ENCODE measurements around the gene NPTX1. TPM values are rescaled to one million over a fixed set of nuclear protein-coding genes. Genes with fewer than 3 reads are reported as not detected.

The NPTX1 gene
- total RNA-seq, 2 donors from 2014 or later: not detected

DNA sequence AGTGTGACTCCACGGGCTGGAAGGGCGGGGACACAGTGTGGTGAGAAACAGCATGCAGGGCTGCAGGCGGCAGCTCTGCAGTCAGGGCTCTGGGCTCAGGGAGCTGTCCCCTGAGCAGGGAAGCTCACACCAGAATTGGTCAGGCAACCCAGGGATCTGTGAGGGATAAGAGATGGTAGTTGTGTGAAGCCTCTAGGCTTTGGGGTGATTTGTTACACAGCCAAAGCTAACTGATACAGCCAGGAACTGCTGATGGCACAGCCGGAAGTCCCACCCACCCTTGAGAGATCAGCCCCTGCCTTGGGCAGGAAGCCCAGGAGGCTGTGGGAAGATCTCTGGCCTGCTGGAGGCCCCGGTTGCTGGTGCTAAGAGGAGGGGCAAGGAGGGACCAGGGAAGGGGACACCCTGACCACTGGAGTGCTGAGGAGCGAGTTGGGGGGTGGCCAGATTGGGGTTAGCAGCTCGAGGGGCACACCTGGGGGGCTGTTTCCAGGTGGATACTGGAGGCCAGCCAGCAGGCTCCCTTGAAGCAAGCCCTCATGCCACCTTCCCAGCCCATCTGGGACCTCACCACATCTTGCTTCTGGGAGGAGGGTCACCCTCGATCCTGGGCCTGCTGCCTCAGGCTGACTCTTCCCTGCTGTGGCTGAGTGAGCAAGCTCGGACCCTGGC, 25.2 kb downstream of the NPTX1 start:
- intact Hi-C loops (cut with DNase I): no loop called here
- no peak for DNase-seq
- no peak for ATAC-seq

- intact Hi-C loops (cut with DNase I): no loop called here
- DNase-seq: no peak
- no peak for ATAC-seq
Measured at GRCh38 chr17:80449930-80450576, 26.4 kb downstream of the NPTX1 start.

GRCh38 chr17:80449194-80449929, 27.0 kb downstream of the NPTX1 start:
- no peak for DNase-seq
- no peak for ATAC-seq

GRCh38 chr17:80447790-80448189, 28.6 kb downstream of the NPTX1 start:
- intact Hi-C loops (cut with DNase I): no loop called here
- no peak for DNase-seq
- no peak for ATAC-seq

More at GRCh38 chr17:80449194-80449929, 27.0 kb downstream of the NPTX1 start:
- intact Hi-C loops (cut with DNase I): no loop called here

GRCh38 chr17:80446645-80447405, 29.6 kb downstream of the NPTX1 start:
- intact Hi-C loops (cut with DNase I): no loop called here
- no peak for ATAC-seq
- DNase-seq: no peak

DNA sequence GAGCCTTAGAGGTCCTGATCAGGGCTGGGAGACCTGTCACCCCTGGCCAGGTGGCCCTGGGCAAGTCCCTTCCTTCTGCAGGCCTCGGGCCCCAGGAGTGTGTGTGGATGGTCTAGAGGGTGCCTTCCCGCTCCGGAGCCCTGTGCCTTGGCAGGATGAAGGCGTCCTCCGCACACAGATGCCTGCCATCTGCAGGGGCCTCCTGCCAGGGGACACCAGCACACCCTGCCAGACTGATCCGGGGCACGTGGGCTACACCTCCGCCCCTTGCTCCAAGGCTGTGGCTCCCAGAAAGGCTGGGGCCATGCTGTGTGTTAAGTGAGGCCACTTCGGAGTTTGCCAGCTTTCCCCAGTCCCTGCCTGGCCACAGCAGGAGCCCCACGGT, 30.7 kb downstream of the NPTX1 start:
- DNase-seq (no peak), ATAC-seq (no peak)
- intact Hi-C loops (cut with DNase I): no loop called here

DNA sequence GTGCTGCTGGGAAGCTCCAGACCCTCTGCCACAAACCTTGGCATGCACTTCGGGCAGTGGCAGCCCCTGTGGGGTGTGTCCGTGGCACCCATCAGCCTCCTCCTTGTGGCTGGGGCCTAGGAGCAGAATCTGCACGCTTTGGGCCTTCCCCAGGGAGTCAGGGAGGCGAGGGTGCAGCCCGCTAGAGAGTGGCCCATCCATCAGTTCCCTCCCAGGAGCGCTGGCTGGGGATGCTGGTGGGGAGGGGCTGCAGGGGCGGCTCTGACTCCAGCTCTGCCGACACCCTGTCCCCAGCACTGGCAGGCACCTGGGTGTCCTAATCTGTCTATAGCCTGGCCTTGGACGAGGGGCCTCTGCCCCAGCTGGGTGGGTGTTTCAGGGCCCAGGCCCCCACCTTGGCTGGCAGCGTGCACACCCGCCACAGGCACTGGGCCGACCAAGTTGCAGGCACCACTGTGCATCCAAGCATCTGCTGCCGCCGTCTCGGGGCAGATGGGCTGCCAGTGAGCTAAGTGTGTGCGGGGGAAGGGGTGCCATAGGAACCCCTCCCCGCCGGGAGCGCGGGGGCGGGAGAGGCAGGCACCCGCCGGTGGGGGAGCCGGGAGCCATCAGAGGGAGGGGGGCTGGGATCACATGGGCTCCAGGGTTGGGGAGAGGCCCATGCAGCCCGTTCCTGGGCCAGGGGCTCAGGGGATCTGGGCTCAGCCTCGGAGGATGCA, 31.2 kb downstream of the NPTX1 start:
- DNase-seq (no peak), ATAC-seq (no peak)
- intact Hi-C loops (cut with DNase I): no loop called here

GRCh38 chr17:80444644-80444979, 31.8 kb downstream of the NPTX1 start:
- ATAC-seq (no peak), DNase-seq (no peak)
- intact Hi-C loops (cut with DNase I): no loop called here

GRCh38 chr17:80443916-80444643, 32.3 kb downstream of the NPTX1 start:
- intact Hi-C loops (cut with DNase I): no loop called here
- ATAC-seq: no peak
- DNase-seq: no peak

- intact Hi-C loops (cut with DNase I): no loop called here
- no peak for ATAC-seq
- no peak for DNase-seq
Measured at GRCh38 chr17:80443498-80443897, 32.9 kb downstream of the NPTX1 start.

DNA sequence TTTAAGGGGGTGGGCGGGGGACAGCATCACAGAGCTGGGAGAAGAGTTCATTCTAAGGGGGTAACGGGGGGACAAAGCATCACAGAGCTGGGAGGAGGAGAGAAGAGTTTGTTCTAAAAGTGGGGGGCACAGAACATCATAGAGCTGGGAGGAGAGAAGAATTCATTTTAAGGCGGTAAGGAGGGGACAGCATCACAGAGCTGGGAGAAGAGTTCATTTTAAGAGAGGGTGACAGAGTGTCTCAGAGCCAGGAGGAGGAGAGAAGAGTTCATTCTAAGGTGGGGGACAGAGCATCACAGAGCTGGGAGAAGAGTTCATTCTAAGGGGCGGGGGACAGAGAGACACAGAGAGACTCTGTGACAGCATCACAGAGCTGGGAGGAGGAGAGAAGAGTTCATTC, 33.6 kb downstream of the NPTX1 start:
- no peak for ATAC-seq
- no peak for DNase-seq
- intact Hi-C loops (cut with DNase I): no loop called here

GRCh38 chr17:80442323-80442659, 34.1 kb downstream of the NPTX1 start:
- no peak for ATAC-seq
- no peak for DNase-seq
- intact Hi-C loops (cut with DNase I): no loop called here

GRCh38 chr17:80441598-80442322, 34.6 kb downstream of the NPTX1 start:
- intact Hi-C loops (cut with DNase I): no loop called here
- ATAC-seq (no peak), DNase-seq (no peak)

DNA sequence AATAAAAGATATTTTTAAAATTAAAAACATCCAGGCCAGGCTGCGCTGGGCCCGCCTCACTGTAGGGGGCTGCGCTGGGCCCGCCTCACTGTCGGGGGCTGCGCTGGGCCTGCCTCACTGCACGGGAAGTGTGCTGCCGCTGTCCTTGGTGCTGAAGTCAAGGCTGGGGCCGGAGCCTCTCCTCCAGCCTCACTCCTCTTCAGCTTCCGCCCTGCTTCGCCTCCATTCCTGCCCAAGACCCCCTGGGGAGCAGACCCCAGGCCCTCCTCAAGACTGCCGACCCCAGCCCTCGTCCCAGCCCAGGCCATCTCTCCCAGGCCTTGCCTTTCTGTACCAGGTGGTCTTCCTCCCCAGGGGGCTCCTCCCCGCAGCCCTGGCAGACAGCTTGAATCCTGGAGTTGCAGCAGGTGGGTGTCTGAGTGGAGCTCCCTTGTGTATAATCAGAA, 35.3 kb downstream of the NPTX1 start:
- peak; percentile 47 for DNase-seq
- intact Hi-C loops (cut with DNase I): no loop called here
- peak; percentile 32 to 51 for ATAC-seq

DNA sequence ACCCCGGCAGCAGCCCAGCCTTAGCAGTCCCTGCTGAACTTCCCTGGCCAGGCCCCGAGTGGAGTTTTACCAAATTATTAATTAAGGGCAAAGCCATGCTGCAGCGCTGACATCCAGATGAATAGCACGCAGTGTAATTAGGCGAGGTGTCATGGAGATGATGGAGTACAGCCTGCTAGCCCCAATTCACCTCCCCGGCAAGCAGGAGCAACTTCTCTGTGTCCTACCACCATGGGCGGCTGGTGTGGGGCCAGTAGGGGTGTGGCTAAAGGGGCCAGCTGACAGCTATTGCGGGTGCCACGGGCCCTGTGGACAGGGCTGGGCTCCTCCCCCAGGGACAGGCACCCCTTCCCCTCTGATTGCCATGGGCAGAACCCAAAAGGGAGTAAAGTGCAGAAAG, 36.9 kb downstream of the NPTX1 start:
- intact Hi-C loops (cut with DNase I): no loop called here
- DNase-seq (no peak), ATAC-seq (no peak)

DNA sequence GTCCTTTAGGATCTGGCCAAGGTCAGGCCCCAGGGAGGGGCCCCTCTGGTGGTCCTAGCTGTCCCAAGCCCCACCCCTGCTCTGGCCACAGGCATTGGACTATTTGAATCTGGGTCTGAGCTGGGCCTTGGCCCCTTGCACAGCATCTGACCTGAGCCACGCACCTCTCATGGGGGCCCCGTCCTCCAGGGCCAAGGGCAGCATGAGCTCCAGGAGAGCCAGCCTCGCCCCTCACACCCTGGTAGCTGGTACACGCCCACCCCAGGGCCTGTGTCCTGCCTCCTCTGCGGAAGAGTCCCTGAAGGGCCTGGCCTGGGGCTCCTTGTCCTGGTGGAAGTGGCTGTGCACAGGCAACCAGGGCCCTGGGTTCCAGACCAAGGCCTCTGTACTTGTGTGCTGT, 37.6 kb downstream of the NPTX1 start:
- intact Hi-C loops (cut with DNase I): no loop called here
- no peak for ATAC-seq
- DNase-seq: no peak

DNA sequence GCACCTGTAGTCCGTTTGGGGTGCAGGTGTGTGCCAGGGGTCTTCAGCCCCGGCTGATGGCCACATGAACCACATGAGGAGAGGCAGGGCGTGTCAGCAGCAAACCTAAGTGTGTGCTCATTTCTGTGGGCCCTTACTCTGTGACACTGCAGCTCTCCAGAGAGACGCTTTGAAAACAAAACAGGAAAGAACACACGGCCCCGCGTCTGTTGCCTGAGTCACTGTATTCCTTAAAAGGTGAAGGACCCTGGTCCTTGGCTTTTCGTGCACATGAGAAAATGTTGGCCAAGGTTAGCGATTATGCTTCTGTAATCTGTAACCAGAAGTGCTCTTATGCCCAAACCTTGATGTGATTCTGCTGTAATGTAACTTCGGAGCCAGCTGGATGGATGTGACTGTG, 38.9 kb downstream of the NPTX1 start:
- intact Hi-C loops (cut with DNase I): no loop called here
- ATAC-seq (no peak), DNase-seq (no peak)

Data from left cardiac atrium (tissue), 4 donors.